Stimulated activated CD8-positive, alpha-beta memory T cell treated with anti-CD3 and anti-CD28 coated beads, Interleukin-4, amount 100 ng/mL, for 4 hours (primary cell): ENCODE measurements around the gene CAMK2G.

ENCODE experiments used
- DNase-seq, 2 donors: peaks; one replicate each; pipeline ENCODE4 v3.0.0-alpha.2; 2020; ENCODE audit warnings: low read depth in 2 of 2, low spot score in 1 of 2

The CAMK2G gene

GRCh38 chr10:73814276-73814895 lies 60.0 kb downstream of the CAMK2G start:
- DNase-seq: no peak

GRCh38 chr10:73813333-73813732 lies 61.0 kb downstream of the CAMK2G start:
- no peak for DNase-seq

GRCh38 chr10:73812657-73813056 lies 61.7 kb downstream of the CAMK2G start:
- DNase-seq: no peak

- DNase-seq: peak in 1 of 2 donors; percentile 22
Observed at GRCh38 chr10:73810735-73811465, 63.5 kb downstream of the CAMK2G start.

GRCh38 chr10:73810358-73810734 lies 64.0 kb downstream of the CAMK2G start:
- no peak for DNase-seq

GRCh38 chr10:73809061-73809818 lies 65.1 kb downstream of the CAMK2G start:
- no peak for DNase-seq

GRCh38 chr10:73808021-73808815 lies 66.1 kb downstream of the CAMK2G start:
- DNase-seq: no peak

- no peak for DNase-seq
Observed at GRCh38 chr10:73807471-73807870, 66.9 kb downstream of the CAMK2G start.

- DNase-seq: no peak
Observed at GRCh38 chr10:73806176-73806950, 68.0 kb downstream of the CAMK2G start.

GRCh38 chr10:73803680-73804286 lies 70.6 kb downstream of the CAMK2G start:
- DNase-seq: no peak

- DNase-seq: no peak
Observed at GRCh38 chr10:73802276-73802991, 71.9 kb downstream of the CAMK2G start.

- DNase-seq: no peak
Observed at GRCh38 chr10:73801253-73801590, 73.1 kb downstream of the CAMK2G start.

GRCh38 chr10:73800560-73801252 lies 73.6 kb downstream of the CAMK2G start:
- no peak for DNase-seq

- DNase-seq: no peak
Observed at GRCh38 chr10:73799899-73800559, 74.3 kb downstream of the CAMK2G start.

GRCh38 chr10:73798927-73799560 lies 75.3 kb downstream of the CAMK2G start:
- DNase-seq: no peak

- no peak for DNase-seq
Observed at GRCh38 chr10:73798087-73798486, 76.3 kb downstream of the CAMK2G start.

- no peak for DNase-seq
Observed at GRCh38 chr10:73797324-73798025, 76.9 kb downstream of the CAMK2G start.
